Stimulated activated CD8-positive, alpha-beta memory T cell treated with anti-CD3 and anti-CD28 coated beads, Interleukin-2, amount 100 ng/mL, for 48 hours (primary cell): Measurements from ENCODE around the gene SH3BP1.
"Not testable (repeated sequence)": the region's sequence is repeated elsewhere in the genome, so short reads cannot be mapped to it uniquely, and the experiment has no call there.

Source experiments
- DNase-seq, 2 donors: peaks; one replicate each; pipeline ENCODE4 v3.0.0-alpha.2; 2020; ENCODE audit warnings: low read depth in 2 of 2

The SH3BP1 gene

GRCh38 chr22:37677493-37677974 is 38.1 kb downstream of the SH3BP1 start:
- no peak for DNase-seq

GRCh38 chr22:37678372-37678771 is 38.9 kb downstream of the SH3BP1 start:
- no peak for DNase-seq

GRCh38 chr22:37679670-37680069 is 40.2 kb downstream of the SH3BP1 start:
- no peak for DNase-seq

- no peak for DNase-seq
Measured at GRCh38 chr22:37680191-37680851, 40.9 kb downstream of the SH3BP1 start.

GRCh38 chr22:37681001-37681424 is 41.5 kb downstream of the SH3BP1 start:
- no peak for DNase-seq

GRCh38 chr22:37681556-37682049 is 42.1 kb downstream of the SH3BP1 start:
- peak; percentile 42 to 69 for DNase-seq

GRCh38 chr22:37684803-37685615 is 45.5 kb downstream of the SH3BP1 start:
- DNase-seq: no peak

- peak; percentile 52 to 64 for DNase-seq
Measured at GRCh38 chr22:37686002-37686982, 46.8 kb downstream of the SH3BP1 start, which contains the start of gene NOL12. Gene NOL12, plus strand, starts transcription at chr22:37686343. Its CDS starts 50 bp downstream, at chr22:37686393.

GRCh38 chr22:37690407-37690806 is 50.9 kb downstream of the SH3BP1 start:
- no peak for DNase-seq

- DNase-seq: no peak
Measured at GRCh38 chr22:37690901-37691504, 51.5 kb downstream of the SH3BP1 start.

- DNase-seq: no peak
Measured at GRCh38 chr22:37692627-37693285, 53.3 kb downstream of the SH3BP1 start.

- DNase-seq: not testable (repeated sequence)
Measured at GRCh38 chr22:37694131-37694530, 54.7 kb downstream of the SH3BP1 start.

GRCh38 chr22:37696260-37696656 is 56.8 kb downstream of the SH3BP1 start:
- DNase-seq: not testable (repeated sequence)

GRCh38 chr22:37696657-37697537 is 57.4 kb downstream of the SH3BP1 start, which contains the start of gene TRIOBP:
Gene TRIOBP, plus strand, starts transcription at chr22:37697048. Its CDS starts 4,318 bp downstream, at chr22:37701366.
- peak; percentile 84 to 91 for DNase-seq

GRCh38 chr22:37697538-37697835 is 58.0 kb downstream of the SH3BP1 start:
- DNase-seq: no peak

GRCh38 chr22:37701141-37701786 is 61.8 kb downstream of the SH3BP1 start:
- DNase-seq: no peak

- no peak for DNase-seq
Measured at GRCh38 chr22:37703906-37704305, 64.4 kb downstream of the SH3BP1 start.

GRCh38 chr22:37704645-37705044 is 65.2 kb downstream of the SH3BP1 start:
- DNase-seq: no peak

- no peak for DNase-seq
Measured at GRCh38 chr22:37705205-37705604, 65.7 kb downstream of the SH3BP1 start.
